H9 (cell line): Measurements from ENCODE around the gene C16orf74. TPM values are rescaled to one million over a fixed set of nuclear protein-coding genes. Genes with fewer than 3 reads are reported as not detected.

Experiments
- DNase-seq: peaks from one replicate; pipeline ENCODE4 v3.0.0-alpha.2; 2017
- H2AFZ ChIP-seq: one replicate; pipeline ENCODE4 v1.6.1; 2013; ENCODE audit warnings: mild to moderate bottlenecking, low read length, control low read depth, moderate library complexity
- H2AK5ac ChIP-seq: 2 replicates; pipeline ENCODE4 v1.6.1; 2013; ENCODE audit warnings: low read length, control low read depth, mixed read lengths; ENCODE audit not compliant: insufficient read length
- H2BK120ac ChIP-seq: one replicate; pipeline ENCODE4 v1.6.1; 2013; ENCODE audit warnings: low read depth, mild to moderate bottlenecking, low read length, control low read depth, inconsistent platforms; ENCODE audit not compliant: poor library complexity, severe bottlenecking
- H2BK12ac ChIP-seq: 2 replicates; pipeline ENCODE4 v1.6.1; 2013; ENCODE audit warnings: low read length, control low read depth, mixed read lengths, low read depth; ENCODE audit not compliant: insufficient read length
- H2BK15ac ChIP-seq: 2 replicates; pipeline ENCODE4 v1.6.1; 2013; ENCODE audit warnings: low read depth, low read length, control low read depth
- H2BK20ac ChIP-seq: one replicate; pipeline ENCODE4 v1.6.1; 2013; ENCODE audit warnings: low read depth, mild to moderate bottlenecking, low read length, control low read depth, inconsistent platforms; ENCODE audit not compliant: poor library complexity, severe bottlenecking
- H2BK5ac ChIP-seq: 2 replicates; pipeline ENCODE4 v1.6.1; 2013; ENCODE audit warnings: low read length, control low read depth, mixed read lengths; ENCODE audit not compliant: insufficient read length
- H3K14ac ChIP-seq: 2 replicates; pipeline ENCODE4 v1.6.1; 2013; ENCODE audit warnings: low read length, control low read depth; ENCODE audit not compliant: insufficient read depth
- H3K18ac ChIP-seq: 2 replicates; pipeline ENCODE4 v1.6.1; 2013; ENCODE audit warnings: low read depth, mild to moderate bottlenecking, mixed read lengths, low read length, control low read depth; ENCODE audit not compliant: insufficient read length
- H3K23ac ChIP-seq: 2 replicates; pipeline ENCODE4 v1.6.1; 2013; ENCODE audit warnings: low read length, control low read depth, mixed read lengths, low read depth; ENCODE audit not compliant: insufficient read length
- H3K23me2 ChIP-seq: 2 replicates; pipeline ENCODE4 v1.6.1; 2013; ENCODE audit warnings: low read depth, mild to moderate bottlenecking, mixed read lengths, low read length, control low read depth; ENCODE audit not compliant: insufficient read length, poor library complexity, severe bottlenecking
- H3K27ac ChIP-seq: 2 replicates; pipeline ENCODE4 v1.5.1; 2013; ENCODE audit warnings: low read length, control low read depth, mixed read lengths, low read depth; ENCODE audit not compliant: insufficient read length
- H3K27me3 ChIP-seq: 2 replicates; pipeline ENCODE4 v1.6.1; 2013; ENCODE audit warnings: low read length, control low read depth, inconsistent platforms; ENCODE audit not compliant: insufficient read depth
- H3K4ac ChIP-seq: 2 replicates; pipeline ENCODE4 v1.6.1; 2013; ENCODE audit warnings: low read depth, mild to moderate bottlenecking, control low read depth, inconsistent platforms, low read length, moderate library complexity
- H3K4me1 ChIP-seq: 2 replicates; pipeline ENCODE4 v1.6.1; 2013; ENCODE audit warnings: low read length, control low read depth, inconsistent platforms; ENCODE audit not compliant: insufficient read depth
- H3K4me2 ChIP-seq: 2 replicates; pipeline ENCODE4 v1.6.1; 2013; ENCODE audit warnings: low read length, control low read depth, mixed read lengths; ENCODE audit not compliant: insufficient read length, insufficient read depth
- H3K56ac ChIP-seq: 2 replicates; pipeline ENCODE4 v1.6.1; 2013; ENCODE audit warnings: low read depth, mild to moderate bottlenecking, mixed read lengths, low read length, control low read depth; ENCODE audit not compliant: insufficient read length
- H3K79me1 ChIP-seq: 2 replicates; pipeline ENCODE4 v1.6.1; 2013; ENCODE audit warnings: low read depth, mild to moderate bottlenecking, moderate library complexity, low read length, control low read depth, inconsistent platforms; ENCODE audit not compliant: insufficient read depth, poor library complexity, severe bottlenecking
- H3K79me2 ChIP-seq: 2 replicates; pipeline ENCODE4 v1.6.1; 2013; ENCODE audit warnings: low read length, control low read depth, inconsistent platforms; ENCODE audit not compliant: insufficient read depth
- H3K9ac ChIP-seq: 2 replicates; pipeline ENCODE4 v1.6.1; 2013; ENCODE audit warnings: low read length, control low read depth, mixed read lengths; ENCODE audit not compliant: insufficient read length; ENCODE audit errors: extremely low read depth
- H3K9me3 ChIP-seq: one replicate; pipeline ENCODE4 v1.6.1; 2013; ENCODE audit warnings: low read depth, low read length, inconsistent platforms; ENCODE audit not compliant: control insufficient read depth
- H3T11ph ChIP-seq: one replicate; pipeline ENCODE4 v1.6.1; 2013; ENCODE audit warnings: mild to moderate bottlenecking, low read length, control low read depth, inconsistent platforms
- H4K20me1 ChIP-seq: one replicate; pipeline ENCODE4 v1.6.1; 2013; ENCODE audit not compliant: control insufficient read depth, insufficient read length, insufficient read depth
- H4K5ac ChIP-seq: 2 replicates; pipeline ENCODE4 v1.6.1; 2013; ENCODE audit warnings: low read depth, mild to moderate bottlenecking, mixed read lengths, low read length, control low read depth; ENCODE audit not compliant: insufficient read length
- H4K8ac ChIP-seq: replicated peaks from 2 replicates; pipeline ENCODE4 v1.6.1; 2013; ENCODE audit warnings: low read length, control low read depth, mixed read lengths, low read depth; ENCODE audit not compliant: insufficient read length
- H4K91ac ChIP-seq: 2 replicates; pipeline ENCODE4 v1.6.1; 2013; ENCODE audit warnings: low read depth, mild to moderate bottlenecking, moderate library complexity, mixed read lengths, low read length, control low read depth; ENCODE audit not compliant: insufficient read length
- H3K27ac Mint-ChIP-seq, 3 experiments: 2 replicates in 2 of 3; 3 replicates in 1 of 3; pipeline ENCODE4 v1.8.0; 2020 to 2021; ENCODE audit warnings: mixed read lengths in 3 of 3, mild to moderate bottlenecking in 1 of 3, moderate library complexity in 1 of 3
- H3K27me3 Mint-ChIP-seq: 2 replicates; pipeline ENCODE4 v1.8.0; 2021; ENCODE audit warnings: low read depth, mild to moderate bottlenecking, moderate library complexity, mixed read lengths
- H3K36me3 Mint-ChIP-seq, 3 experiments: 2 replicates in 2 of 3; 3 replicates in 1 of 3; pipeline ENCODE4 v1.8.0; 2020 to 2021; ENCODE audit warnings: low read depth in 3 of 3, mixed read lengths in 3 of 3; ENCODE audit not compliant: insufficient read depth in 1 of 3
- H3K4me1 Mint-ChIP-seq, 2 experiments: 2 replicates each; pipeline ENCODE4 v1.8.0; 2020; ENCODE audit warnings: mixed read lengths in 2 of 2
- H3K4me3 Mint-ChIP-seq, 2 experiments: 2 replicates in 1 of 2; 3 replicates in 1 of 2; pipeline ENCODE4 v1.8.0; 2020 to 2021; ENCODE audit warnings: mild to moderate bottlenecking in 2 of 2, mixed read lengths in 2 of 2, moderate library complexity in 1 of 2
- H3K9me3 Mint-ChIP-seq, 2 experiments: 2 replicates in 1 of 2; 3 replicates in 1 of 2; pipeline ENCODE4 v1.8.0; 2020; ENCODE audit warnings: mild to moderate bottlenecking in 2 of 2, mixed read lengths in 2 of 2, moderate library complexity in 1 of 2
- CTCF ChIP-seq: fragments of 200-600 bp; sonication (generic); conservative IDR thresholded peaks from 3 replicates; pipeline ENCODE4 v1.8.0; 2021; ENCODE audit warnings: antibody characterized with exemption, mild to moderate bottlenecking
- WGBS: extraction: QIAGEN DNeasy Blood & Tissue Kit; methylation state at CpG from one replicate; pipeline ENCODE4 v1.1.7; 2013; ENCODE audit warnings: missing lambda C conversion rate, low lambda C conversion rate, mixed read lengths; ENCODE audit not compliant: insufficient read length; ENCODE audit errors: extremely low coverage; 5-methylcytosine and 5-hydroxymethylcytosine counted together
- total RNA-seq: library from RNA; stranded (reverse); gene quantifications from 2 replicates; pipeline ENCODE4 v1.2.1, GENCODE V29; 2021

The C16orf74 gene
- total RNA-seq, 1 experiment from 2014 or later = 5.6 TPM

GRCh38 chr16:85695196-85696128, 55.4 kb downstream of the C16orf74 start:
- no peaks in the 10 kb centered on the region for H3K27me3 ChIP-seq
- peaks cover 4% of the 10 kb centered on the region for H3K23me2 ChIP-seq
- peaks cover 3% of the 10 kb centered on the region; the same call in 1 of the 2 replicates for H3K4me1 ChIP-seq
- no peak overlapping the region for H2BK120ac ChIP-seq
- no peak for DNase-seq
- Mint-ChIP-seq H3K27ac (no peak overlapping the region), H3K9me3 (no peaks in the 10 kb centered on the region; a peak in 1 of 5 replicates), H3K27me3 (peaks cover 30% of the 10 kb centered on the region), H3K36me3 (no peaks in the 10 kb centered on the region), H3K4me3 (no peak overlapping the region), H3K4me1 (peaks cover 9 to 14% of the 10 kb centered on the region in 2 experiments)
- no peak overlapping the region for H3K4ac ChIP-seq
- H4K5ac ChIP-seq = no peak overlapping the region
- no peak overlapping the region for H2BK12ac ChIP-seq
- no peaks in the 10 kb centered on the region for H3K79me1 ChIP-seq
- H3K79me2 ChIP-seq = no peaks in the 10 kb centered on the region
- H3K18ac ChIP-seq = no peak overlapping the region
- no peaks in the 10 kb centered on the region for H3K9me3 ChIP-seq
- no peak overlapping the region for H3K9ac ChIP-seq
- no peak overlapping the region for H3K4me2 ChIP-seq
- WGBS = no CpG with 5 or more reads among the region's 24 CpGs
- H2AFZ ChIP-seq = no peak overlapping the region
- H2BK5ac ChIP-seq = no peak overlapping the region
- H3K14ac ChIP-seq = no peak overlapping the region; the same call in 1 of the 2 replicates
- no peak overlapping the region for H2BK20ac ChIP-seq
- no peaks in the 10 kb centered on the region for H4K20me1 ChIP-seq
- H3K27ac ChIP-seq = no peak overlapping the region
- no peak overlapping the region for H2AK5ac ChIP-seq
- no peak overlapping the region for H2BK15ac ChIP-seq
- H3T11ph ChIP-seq = no peak overlapping the region
- H4K8ac ChIP-seq = no peak overlapping the region
- no peak overlapping the region for H4K91ac ChIP-seq
- no peak overlapping the region for H3K23ac ChIP-seq
- TF ChIP-seq CTCF = no peak
- H3K56ac ChIP-seq = no peak overlapping the region
